HCT116 (cell line): Measurements from ENCODE around the gene GPN2.

Experiments
- CEBPB ChIP-seq: IDR thresholded peaks from 2 replicates; pipeline ENCODE4 v1.6.1; 2012; ENCODE audit warnings: low read depth
- EZH2 ChIP-seq: fragments of 200-600 bp; sonication (generic); IDR thresholded peaks from 2 replicates; pipeline ENCODE4 v1.6.1; 2017; ENCODE audit warnings: antibody characterized with exemption, mixed run types
- POLR2A ChIP-seq: IDR thresholded peaks from 2 replicates; pipeline ENCODE4 v1.7.0; 2011; ENCODE audit warnings: borderline replicate concordance; ENCODE audit not compliant: insufficient read depth, insufficient read length; ENCODE audit errors: extremely low read depth
- REST ChIP-seq: IDR thresholded peaks from 2 replicates; pipeline ENCODE4 v1.6.1; 2012; ENCODE audit warnings: low read depth
- SIN3A ChIP-seq: IDR thresholded peaks from 2 replicates; pipeline ENCODE4 v1.6.1; 2012; ENCODE audit warnings: low read depth
- SRF ChIP-seq: IDR thresholded peaks from 2 replicates; pipeline ENCODE4 v1.6.1; 2012; ENCODE audit warnings: low read depth
- YY1 ChIP-seq: IDR thresholded peaks from 2 replicates; pipeline ENCODE4 v1.6.1; 2011; ENCODE audit warnings: low read length, low read depth, moderate library complexity, mild to moderate bottlenecking; ENCODE audit not compliant: insufficient replicate concordance; ENCODE audit errors: extremely low read depth
- ZNF274 ChIP-seq: fragments of 200-500 bp; sonication (Bioruptor generic); IDR thresholded peaks from 2 replicates; pipeline ENCODE4 v1.6.1; 2014; ENCODE audit warnings: mild to moderate bottlenecking, low read depth, low read length, inconsistent platforms
- TF ChIP-seq, protein P1 (sequence below), 3 experiments: fragments of 200-600 bp in 1 of 3; sonication (generic) in 1 of 3; IDR thresholded peaks in 2 of 3; conservative IDR thresholded peaks in 1 of 3; 2 replicates each; pipeline ENCODE4 v1.5.1; 2012 to 2017; ENCODE audit warnings: low read depth in 2 of 3, low read length in 2 of 3, antibody characterized with exemption in 1 of 3, borderline replicate concordance in 1 of 3, control low read depth in 1 of 3, mild to moderate bottlenecking in 1 of 3, mixed read lengths in 1 of 3, mixed run types in 1 of 3, moderate library complexity in 1 of 3; ENCODE audit not compliant: insufficient read depth in 1 of 3
- TF ChIP-seq, protein P2 (sequence below): IDR thresholded peaks from 2 replicates; pipeline ENCODE4 v1.6.1; 2012
- TF ChIP-seq, protein P3 (sequence below): IDR thresholded peaks from 2 replicates; pipeline ENCODE4 v1.6.1; 2012

DNA sequence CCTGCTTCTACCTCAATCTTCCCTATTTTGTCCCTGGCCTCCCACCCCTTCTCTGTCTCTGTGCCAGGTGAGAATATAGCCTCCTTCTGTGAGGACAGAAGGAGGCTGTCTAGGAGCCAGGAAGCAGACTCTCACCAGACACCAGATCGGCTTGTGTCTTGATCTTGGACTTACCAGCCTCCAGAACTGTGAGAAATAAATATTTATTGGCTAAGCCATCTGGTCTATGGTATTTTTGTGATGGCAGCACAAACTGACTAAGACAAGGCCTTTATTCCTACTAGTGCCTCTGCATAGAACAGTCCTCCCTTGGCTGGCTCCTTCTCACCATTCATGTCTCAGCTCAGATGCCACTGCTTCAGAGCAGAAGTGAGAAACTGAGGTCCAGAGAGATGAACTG lies 1.9 kb downstream of the GPN2 start:
- TF ChIP-seq EZH2, result no peak
- no peak for TF ChIP-seq REST
- no peak for TF ChIP-seq POLR2A
- TF ChIP-seq, protein P1, sequence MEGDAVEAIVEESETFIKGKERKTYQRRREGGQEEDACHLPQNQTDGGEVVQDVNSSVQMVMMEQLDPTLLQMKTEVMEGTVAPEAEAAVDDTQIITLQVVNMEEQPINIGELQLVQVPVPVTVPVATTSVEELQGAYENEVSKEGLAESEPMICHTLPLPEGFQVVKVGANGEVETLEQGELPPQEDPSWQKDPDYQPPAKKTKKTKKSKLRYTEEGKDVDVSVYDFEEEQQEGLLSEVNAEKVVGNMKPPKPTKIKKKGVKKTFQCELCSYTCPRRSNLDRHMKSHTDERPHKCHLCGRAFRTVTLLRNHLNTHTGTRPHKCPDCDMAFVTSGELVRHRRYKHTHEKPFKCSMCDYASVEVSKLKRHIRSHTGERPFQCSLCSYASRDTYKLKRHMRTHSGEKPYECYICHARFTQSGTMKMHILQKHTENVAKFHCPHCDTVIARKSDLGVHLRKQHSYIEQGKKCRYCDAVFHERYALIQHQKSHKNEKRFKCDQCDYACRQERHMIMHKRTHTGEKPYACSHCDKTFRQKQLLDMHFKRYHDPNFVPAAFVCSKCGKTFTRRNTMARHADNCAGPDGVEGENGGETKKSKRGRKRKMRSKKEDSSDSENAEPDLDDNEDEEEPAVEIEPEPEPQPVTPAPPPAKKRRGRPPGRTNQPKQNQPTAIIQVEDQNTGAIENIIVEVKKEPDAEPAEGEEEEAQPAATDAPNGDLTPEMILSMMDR (IDR thresholded peaks at IDR 0.05 in 2 of 3, conservative IDR thresholded peaks at IDR 0.05 in 1 of 3; ENCODE audit: borderline replicate concordance in 1 of 3, insufficient read depth in 1 of 3, low read depth in 2 of 3, low read length in 2 of 3), result no peak
- TF ChIP-seq YY1, result no peak
- TF ChIP-seq CEBPB, result no peak
- no peak for TF ChIP-seq ZNF274
- TF ChIP-seq, protein P2, sequence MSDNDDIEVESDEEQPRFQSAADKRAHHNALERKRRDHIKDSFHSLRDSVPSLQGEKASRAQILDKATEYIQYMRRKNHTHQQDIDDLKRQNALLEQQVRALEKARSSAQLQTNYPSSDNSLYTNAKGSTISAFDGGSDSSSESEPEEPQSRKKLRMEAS, result no peak
- no peak for TF ChIP-seq SRF
- TF ChIP-seq, protein P3, sequence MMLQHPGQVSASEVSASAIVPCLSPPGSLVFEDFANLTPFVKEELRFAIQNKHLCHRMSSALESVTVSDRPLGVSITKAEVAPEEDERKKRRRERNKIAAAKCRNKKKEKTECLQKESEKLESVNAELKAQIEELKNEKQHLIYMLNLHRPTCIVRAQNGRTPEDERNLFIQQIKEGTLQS, result no peak
- TF ChIP-seq SIN3A, result no peak
